DMS79 treated with DMSO at 0.1 percent for 48 hours (cell line): ENCODE measurements around the gene MAGEB1.

ENCODE experiments used
- DNase-seq: peaks from one replicate; lab custom pipeline; 2025; lab: John Stamatoyannopoulos, UW

The MAGEB1 gene

GRCh38 chrX:30246769-30247489 lies at the start of gene MAGEB1:
MAGEB1 (plus strand) TSS chrX:30247146; CDS start chrX:30250494, 3,348 bp downstream.
- DNase-seq = no peak

GRCh38 chrX:30212172-30212571 lies 34.8 kb upstream of the MAGEB1 start:
- DNase-seq = no peak

- DNase-seq = no peak
Measured at GRCh38 chrX:30215357-30215843, 31.5 kb upstream of the MAGEB1 start, which contains the start of gene MAGEB2. MAGEB2 (plus strand) TSS chrX:30215563; CDS start chrX:30218581, 3,018 bp downstream.

GRCh38 chrX:30217465-30217864 lies 29.5 kb upstream of the MAGEB1 start:
- no peak for DNase-seq

GRCh38 chrX:30219372-30219771 lies 27.6 kb upstream of the MAGEB1 start:
- no peak for DNase-seq

- no peak for DNase-seq
Measured at GRCh38 chrX:30220661-30221060, 26.3 kb upstream of the MAGEB1 start.

- DNase-seq = no peak
Measured at GRCh38 chrX:30224536-30224935, 22.4 kb upstream of the MAGEB1 start.

GRCh38 chrX:30228526-30228925 lies 18.4 kb upstream of the MAGEB1 start:
- no peak for DNase-seq

- no peak for DNase-seq
Measured at GRCh38 chrX:30230395-30230794, 16.6 kb upstream of the MAGEB1 start, which contains the start of gene MAGEB3. MAGEB3 (plus strand) TSS chrX:30230657; CDS start chrX:30235925, 5,268 bp downstream.

- no peak for DNase-seq
Measured at GRCh38 chrX:30241724-30242415, 5.1 kb upstream of the MAGEB1 start, which contains the start of gene MAGEB4. MAGEB4 (plus strand) TSS chrX:30242000; CDS start chrX:30242136, 136 bp downstream.

- DNase-seq = no peak
Measured at GRCh38 chrX:30248854-30249253, 1.9 kb downstream of the MAGEB1 start.

- DNase-seq = no peak
Measured at GRCh38 chrX:30253257-30253656, 6.3 kb downstream of the MAGEB1 start.

GRCh38 chrX:30259927-30260326 lies 13.0 kb downstream of the MAGEB1 start:
- DNase-seq = no peak

GRCh38 chrX:30261012-30261411 lies 14.1 kb downstream of the MAGEB1 start:
- no peak for DNase-seq

- no peak for DNase-seq
Measured at GRCh38 chrX:30262763-30263162, 15.8 kb downstream of the MAGEB1 start.

- no peak for DNase-seq
Measured at GRCh38 chrX:30270639-30271038, 23.7 kb downstream of the MAGEB1 start.

GRCh38 chrX:30275498-30275897 lies 28.6 kb downstream of the MAGEB1 start:
- no peak for DNase-seq

- no peak for DNase-seq
Measured at GRCh38 chrX:30278365-30278764, 31.4 kb downstream of the MAGEB1 start.

- DNase-seq = no peak
Measured at GRCh38 chrX:30280428-30280827, 33.5 kb downstream of the MAGEB1 start.

- DNase-seq = no peak
Measured at GRCh38 chrX:30282527-30282926, 35.6 kb downstream of the MAGEB1 start.

GRCh38 chrX:30283456-30284200 lies 36.7 kb downstream of the MAGEB1 start:
- DNase-seq = no peak
